Karpas-422 (cell line): ENCODE data around the gene ANKIB1. TPM values are rescaled to one million over a fixed set of nuclear protein-coding genes. Genes with fewer than 3 reads are reported as not detected.

Experiments used
- DNase-seq: peaks from one replicate; pipeline ENCODE4 v3.0.0-alpha.2; 2015
- H2AFZ ChIP-seq: fragments of 200-600 bp; sonication (generic); 2 replicates; pipeline ENCODE4 v1.6.1; 2014; ENCODE audit warnings: antibody characterized with exemption, low read length, mixed read lengths
- H3K27ac ChIP-seq: fragments of 200-600 bp; sonication (generic); 2 replicates; pipeline ENCODE4 v1.5.1; 2014; ENCODE audit warnings: mild to moderate bottlenecking, low read length, moderate library complexity
- H3K27me3 ChIP-seq: fragments of 200-600 bp; sonication (generic); 2 replicates; pipeline ENCODE4 v1.6.1; 2014; ENCODE audit warnings: low read length, mixed read lengths
- H3K36me3 ChIP-seq: fragments of 200-600 bp; sonication (generic); 2 replicates; pipeline ENCODE4 v1.6.1; 2014; ENCODE audit warnings: low read length, mixed read lengths; ENCODE audit not compliant: insufficient read depth
- H3K4me1 ChIP-seq: fragments of 200-600 bp; sonication (generic); 2 replicates; pipeline ENCODE4 v1.6.1; 2014; ENCODE audit warnings: mild to moderate bottlenecking, low read length, mixed read lengths
- H3K4me2 ChIP-seq: fragments of 200-600 bp; sonication (generic); 2 replicates; pipeline ENCODE4 v1.6.1; 2014; ENCODE audit warnings: low read length, low read depth, mild to moderate bottlenecking; ENCODE audit not compliant: poor library complexity, severe bottlenecking
- H3K4me3 ChIP-seq: fragments of 200-600 bp; sonication (generic); 2 replicates; pipeline ENCODE4 v1.5.1; 2014; ENCODE audit warnings: mild to moderate bottlenecking, antibody characterized with exemption, low read length, mixed read lengths
- H3K79me2 ChIP-seq: fragments of 200-600 bp; sonication (generic); 2 replicates; pipeline ENCODE4 v1.6.1; 2014; ENCODE audit warnings: mild to moderate bottlenecking, low read length, mixed read lengths
- H3K9ac ChIP-seq: fragments of 200-600 bp; sonication (generic); 2 replicates; pipeline ENCODE4 v1.6.0; 2014; ENCODE audit warnings: low read length
- H3K9me2 ChIP-seq: fragments of 200-600 bp; sonication (generic), shearing (Covaris generic); replicated peaks from 2 replicates; pipeline ENCODE4 v1.6.0; 2014; ENCODE audit warnings: mild to moderate bottlenecking, low read length, moderate library complexity; ENCODE audit not compliant: insufficient read depth
- H3K9me3 ChIP-seq: fragments of 300-700, 200-600 bp; sonication (generic); 2 replicates; pipeline ENCODE4 v1.6.1; 2014; ENCODE audit warnings: low read length, mixed read lengths
- H4K20me1 ChIP-seq: fragments of 200-600 bp; sonication (generic); 2 replicates; pipeline ENCODE4 v1.6.1; 2014; ENCODE audit warnings: mild to moderate bottlenecking, antibody characterized with exemption, low read length, low read depth; ENCODE audit not compliant: insufficient read depth
- total RNA-seq: library from RNA; depleted of rRNA; stranded (reverse); fragments of >200 nt; shearing (Covaris generic); gene quantifications from 2 replicates; pipeline ENCODE4 v1.2.3, GENCODE V29; 2014; ENCODE audit warnings: low replicate concordance

Gene ANKIB1
- total RNA-seq, 1 experiment from 2014 or later = 52.7 TPM

DNA sequence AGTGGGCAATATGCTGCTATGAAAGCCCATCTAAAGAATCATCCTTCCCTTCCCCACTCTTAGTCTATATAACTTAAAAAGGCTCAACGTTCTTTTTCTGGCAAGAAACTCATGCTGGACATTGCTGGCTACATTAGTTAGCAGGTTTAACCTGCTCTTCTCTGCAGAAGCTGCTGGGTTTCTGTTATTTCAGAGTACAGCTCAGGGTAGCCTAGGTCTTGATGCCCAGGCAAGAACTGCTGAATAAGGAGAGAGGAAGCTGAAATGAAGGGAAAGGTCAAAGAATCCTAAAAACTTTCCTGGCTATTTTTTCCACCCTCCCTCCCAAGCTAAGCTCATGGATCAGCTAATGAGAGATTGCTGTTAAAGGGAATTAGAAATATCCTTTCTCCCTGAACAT is 79.4 kb downstream of the ANKIB1 start:
- Histone ChIP-seq H4K20me1 (no peaks in the 10 kb centered on the region), H3K27ac (no peak overlapping the region; the same call in 1 of the 2 replicates), H2AFZ (no peak overlapping the region), H3K36me3 (peaks cover 22% of the 10 kb centered on the region), H3K4me1 (peaks cover 25% of the 10 kb centered on the region), H3K79me2 (peaks cover 48% of the 10 kb centered on the region), H3K4me3 (no peak overlapping the region), H3K9ac (no peak overlapping the region), H3K4me2 (peak overlapping the region; percentile 1), H3K9me3 (no peaks in the 10 kb centered on the region), H3K27me3 (no peaks in the 10 kb centered on the region), H3K9me2 (no peaks in the 10 kb centered on the region)
- DNase-seq = no peak

DNA sequence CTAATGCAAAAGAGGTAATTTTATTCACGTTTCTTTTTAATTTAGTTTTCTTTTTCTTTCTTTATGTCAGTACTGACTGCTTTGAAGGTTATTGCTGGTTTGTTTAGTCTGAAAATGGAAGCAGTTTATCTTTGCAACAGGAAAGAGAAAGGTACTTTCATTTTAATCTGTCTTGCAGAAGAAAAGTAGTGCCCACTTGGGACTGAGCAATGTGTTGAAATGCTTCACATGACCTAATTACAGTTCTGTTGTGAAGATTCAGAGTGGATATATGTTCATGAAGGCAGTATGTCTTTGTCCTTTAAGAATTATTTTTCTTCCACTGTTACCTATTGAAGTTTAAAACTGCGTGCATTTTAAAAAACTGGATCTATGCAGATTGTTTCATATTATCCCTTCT is 80.1 kb downstream of the ANKIB1 start:
- no peaks in the 10 kb centered on the region for H3K27me3 ChIP-seq
- H3K9me3 ChIP-seq = no peaks in the 10 kb centered on the region
- no peak for DNase-seq
- no peaks in the 10 kb centered on the region for H3K9me2 ChIP-seq
- H3K36me3 ChIP-seq = peaks cover 18% of the 10 kb centered on the region
- peak overlapping the region; percentile 1 for H3K4me2 ChIP-seq
- H3K4me1 ChIP-seq = peaks cover 25% of the 10 kb centered on the region
- no peak overlapping the region for H3K9ac ChIP-seq
- no peaks in the 10 kb centered on the region for H4K20me1 ChIP-seq
- peaks cover 44% of the 10 kb centered on the region for H3K79me2 ChIP-seq
- no peak overlapping the region for H2AFZ ChIP-seq
- H3K4me3 ChIP-seq = no peak overlapping the region
- no peak overlapping the region; the same call in 1 of the 2 replicates for H3K27ac ChIP-seq

DNA sequence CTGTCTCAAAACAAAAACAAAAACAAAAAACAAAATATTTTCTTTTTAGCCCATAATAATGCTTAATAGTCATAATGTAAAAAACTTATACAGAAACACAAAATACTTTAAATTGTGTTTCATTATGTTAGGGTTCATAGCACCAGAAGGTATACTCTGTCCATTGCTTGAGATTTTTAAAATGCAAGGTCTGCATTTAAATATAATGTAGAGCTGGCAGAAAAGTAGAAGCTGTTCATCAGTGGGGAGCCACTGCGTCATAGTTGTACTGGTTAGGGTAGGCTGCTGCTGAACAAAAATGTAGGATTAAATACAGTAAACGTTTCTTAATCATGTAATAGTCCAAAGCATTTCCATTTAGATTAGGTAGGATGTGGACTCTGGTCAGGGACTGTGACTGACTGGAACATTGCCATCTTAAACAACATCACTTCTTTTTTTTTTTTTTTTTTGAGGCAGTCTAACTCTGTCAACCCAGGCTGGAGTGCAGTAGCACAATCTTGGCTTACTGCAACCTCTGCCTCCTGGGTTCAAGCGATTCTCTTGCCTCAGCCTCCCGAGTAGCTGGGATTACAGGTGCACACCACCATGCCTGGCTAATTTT is 85.2 kb downstream of the ANKIB1 start:
- H3K4me1 ChIP-seq = peaks cover 11% of the 10 kb centered on the region
- DNase-seq = no peak
- H3K9me3 ChIP-seq = peaks cover 4% of the 10 kb centered on the region; the same call in 1 of the 2 replicates
- H3K27me3 ChIP-seq = no peaks in the 10 kb centered on the region
- no peak overlapping the region for H3K4me2 ChIP-seq
- no peak overlapping the region for H2AFZ ChIP-seq
- peaks cover 34% of the 10 kb centered on the region for H3K36me3 ChIP-seq
- no peak overlapping the region for H3K27ac ChIP-seq
- no peak overlapping the region for H3K4me3 ChIP-seq
- no peaks in the 10 kb centered on the region for H3K9me2 ChIP-seq
- no peaks in the 10 kb centered on the region for H4K20me1 ChIP-seq
- peaks cover 33% of the 10 kb centered on the region for H3K79me2 ChIP-seq
- no peak overlapping the region for H3K9ac ChIP-seq

DNA sequence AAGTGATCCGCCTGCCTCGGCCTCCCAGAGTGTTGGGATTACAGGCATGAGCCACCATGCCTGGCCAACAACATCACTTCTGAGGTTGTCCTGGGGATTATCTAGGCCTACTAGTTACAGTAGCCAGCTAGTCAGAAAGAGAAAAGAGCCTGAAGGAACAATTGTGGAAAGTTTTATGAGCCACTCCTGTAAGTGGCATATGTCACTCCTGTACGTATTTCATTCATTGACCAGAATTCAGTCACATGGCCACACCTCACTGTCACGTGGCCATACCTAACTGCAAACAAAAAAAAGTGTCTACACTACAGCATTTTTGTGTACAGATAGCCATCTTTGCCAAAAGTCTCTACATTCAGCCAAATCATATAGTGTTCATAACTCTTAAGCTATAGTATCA is 85.7 kb downstream of the ANKIB1 start:
- Histone ChIP-seq H3K79me2 (peaks cover 33% of the 10 kb centered on the region), H3K4me2 (no peak overlapping the region), H3K27ac (no peak overlapping the region), H3K4me3 (no peak overlapping the region), H2AFZ (no peak overlapping the region), H3K9me2 (no peaks in the 10 kb centered on the region), H4K20me1 (no peaks in the 10 kb centered on the region), H3K4me1 (peaks cover 10% of the 10 kb centered on the region), H3K36me3 (peaks cover 31% of the 10 kb centered on the region), H3K9me3 (peaks cover 4% of the 10 kb centered on the region; the same call in 1 of the 2 replicates), H3K27me3 (no peaks in the 10 kb centered on the region), H3K9ac (no peak overlapping the region)
- no peak for DNase-seq

DNA sequence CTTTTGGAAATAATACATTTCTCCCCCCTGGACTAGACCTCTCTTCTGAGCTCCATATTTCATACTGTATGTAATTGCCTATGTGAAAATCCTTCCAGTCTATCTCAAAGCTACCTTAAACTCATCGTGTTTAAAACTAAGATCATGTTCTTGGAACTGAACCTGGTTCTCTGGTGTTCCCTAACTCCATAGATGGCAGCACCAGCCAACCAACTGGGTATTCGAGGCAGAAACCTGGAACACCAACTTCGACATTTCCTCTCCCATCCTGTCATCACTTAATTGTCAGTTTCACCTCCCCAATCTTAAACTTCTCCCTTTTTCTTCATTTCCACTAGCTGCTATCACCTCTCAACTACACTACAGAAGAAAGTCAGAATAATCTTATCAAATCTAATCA is 87.0 kb downstream of the ANKIB1 start:
- Histone ChIP-seq H3K27ac (no peak overlapping the region), H3K4me1 (no peaks in the 10 kb centered on the region; the same call in 1 of the 2 replicates), H2AFZ (no peak overlapping the region), H3K79me2 (peaks cover 39% of the 10 kb centered on the region), H3K9me2 (no peaks in the 10 kb centered on the region; the same call in 1 of the 2 replicates), H3K27me3 (no peaks in the 10 kb centered on the region), H3K4me3 (no peak overlapping the region), H3K4me2 (no peak overlapping the region), H3K36me3 (peaks cover 36% of the 10 kb centered on the region), H3K9ac (no peak overlapping the region), H4K20me1 (no peaks in the 10 kb centered on the region), H3K9me3 (peaks cover 4% of the 10 kb centered on the region; the same call in 1 of the 2 replicates)
- DNase-seq = no peak

DNA sequence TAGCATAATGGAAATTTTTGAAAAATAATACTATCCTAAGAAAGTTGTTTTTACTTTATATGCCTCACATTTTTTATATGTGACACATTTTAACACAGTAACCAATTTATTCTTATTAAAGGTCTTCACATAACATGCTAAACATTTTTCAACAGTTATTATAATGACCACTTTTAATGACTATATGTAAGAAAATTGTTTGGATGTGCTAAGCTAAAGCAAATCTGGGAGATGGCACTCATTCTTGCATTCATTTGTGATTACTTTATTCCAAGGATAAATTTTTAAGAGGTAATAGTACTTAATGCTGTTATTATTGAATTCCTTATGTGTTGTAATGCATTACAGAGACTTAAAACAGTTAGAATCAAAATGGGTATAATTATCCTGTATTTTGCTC is 88.1 kb downstream of the ANKIB1 start:
- peaks cover 4% of the 10 kb centered on the region; the same call in 1 of the 2 replicates for H3K9me3 ChIP-seq
- no peaks in the 10 kb centered on the region for H4K20me1 ChIP-seq
- no peaks in the 10 kb centered on the region for H3K27me3 ChIP-seq
- no peak overlapping the region for H3K4me2 ChIP-seq
- no peaks in the 10 kb centered on the region; the same call in 1 of the 2 replicates for H3K9me2 ChIP-seq
- H2AFZ ChIP-seq = no peak overlapping the region
- no peak overlapping the region for H3K27ac ChIP-seq
- H3K79me2 ChIP-seq = peaks cover 41% of the 10 kb centered on the region
- no peaks in the 10 kb centered on the region for H3K4me1 ChIP-seq
- no peak for DNase-seq
- H3K4me3 ChIP-seq = no peak overlapping the region
- no peak overlapping the region for H3K9ac ChIP-seq
- H3K36me3 ChIP-seq = peaks cover 30% of the 10 kb centered on the region

DNA sequence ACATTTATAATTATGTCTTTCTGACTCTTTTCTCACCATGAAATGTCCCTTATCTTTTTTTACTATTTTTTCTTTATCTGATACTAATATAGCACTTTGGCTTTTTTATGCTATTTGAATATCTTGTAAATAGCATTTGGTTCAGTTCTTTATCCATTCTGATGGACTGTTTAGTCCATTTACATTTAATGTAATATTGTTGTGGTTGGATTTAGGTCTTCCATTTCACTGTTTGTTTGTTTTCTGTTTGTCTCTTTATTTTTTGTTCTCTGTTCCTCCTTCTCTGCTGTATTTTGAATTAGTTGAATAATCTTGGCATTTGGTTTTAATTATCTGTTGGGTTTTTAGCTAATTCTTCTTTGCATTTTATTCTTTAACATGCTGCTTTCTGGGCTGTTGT is 89.8 kb downstream of the ANKIB1 start:
- Histone ChIP-seq H3K4me1 (no peaks in the 10 kb centered on the region), H3K9ac (no peak overlapping the region), H3K9me3 (peaks cover 4% of the 10 kb centered on the region; the same call in 1 of the 2 replicates), H3K27me3 (no peaks in the 10 kb centered on the region), H4K20me1 (no peaks in the 10 kb centered on the region), H3K27ac (no peak overlapping the region), H3K36me3 (peaks cover 30% of the 10 kb centered on the region), H3K4me2 (no peak overlapping the region), H3K79me2 (peaks cover 54% of the 10 kb centered on the region), H3K4me3 (no peak overlapping the region), H2AFZ (no peak overlapping the region), H3K9me2 (no peaks in the 10 kb centered on the region; the same call in 1 of the 2 replicates)
- DNase-seq = no peak

DNA sequence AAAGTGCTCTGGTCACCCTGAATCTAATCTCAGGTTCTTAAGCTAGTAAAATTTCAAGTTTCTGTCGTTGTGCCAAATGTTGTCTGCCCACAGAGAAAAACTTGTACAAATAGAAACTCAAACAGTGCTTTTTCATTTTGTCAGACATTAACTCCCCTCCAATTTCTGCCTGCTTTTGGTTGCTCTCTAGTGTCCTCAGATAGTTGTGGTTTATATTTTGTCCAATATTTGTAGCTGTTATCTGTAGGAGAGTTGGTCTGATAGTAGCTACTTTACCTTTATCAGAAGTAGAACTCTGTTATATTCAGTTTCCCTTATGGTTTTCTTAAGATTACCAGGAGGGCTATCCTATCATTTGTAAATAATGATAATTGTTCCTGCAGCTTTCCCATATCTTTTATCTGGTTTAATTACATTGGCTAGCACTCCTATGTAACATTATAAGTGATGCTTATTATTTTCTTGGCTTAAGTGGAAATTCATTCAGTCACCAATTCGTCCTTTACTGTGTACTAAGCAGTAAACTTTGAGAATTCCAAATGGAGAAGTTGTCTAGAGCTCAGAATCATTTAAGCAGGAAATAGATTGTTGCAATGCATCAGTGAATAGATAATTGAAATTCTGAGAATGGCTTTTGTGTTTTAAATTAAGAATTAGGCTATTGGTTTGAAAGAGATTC is 91.0 kb downstream of the ANKIB1 start:
- peaks cover 51% of the 10 kb centered on the region for H3K79me2 ChIP-seq
- no peaks in the 10 kb centered on the region; the same call in 1 of the 2 replicates for H3K9me2 ChIP-seq
- H2AFZ ChIP-seq = no peak overlapping the region
- H3K36me3 ChIP-seq = peaks cover 30% of the 10 kb centered on the region
- H3K9ac ChIP-seq = no peak overlapping the region
- H3K27me3 ChIP-seq = no peaks in the 10 kb centered on the region
- H3K27ac ChIP-seq = no peak overlapping the region
- no peak overlapping the region for H3K4me3 ChIP-seq
- no peaks in the 10 kb centered on the region for H4K20me1 ChIP-seq
- H3K4me2 ChIP-seq = no peak overlapping the region
- DNase-seq = no peak
- peaks cover 4% of the 10 kb centered on the region; the same call in 1 of the 2 replicates for H3K9me3 ChIP-seq
- no peaks in the 10 kb centered on the region for H3K4me1 ChIP-seq
